ENCODE results near the gene TMEM151B.
A peak's percentile ranks its signal among the peaks of the same experiment; 100 is the strongest.

TMEM151B gene

GRCh38 chr6:44232676-44233566, 37.3 kb upstream of the TMEM151B start:
- DNase-seq (ENCODE audit: low read depth in 2 of 3, low spot score in 2 of 3), result no peak

GRCh38 chr6:44233567-44234100, 36.6 kb upstream of the TMEM151B start:
- no peak for DNase-seq (ENCODE audit: low read depth in 2 of 3, low spot score in 2 of 3)

GRCh38 chr6:44234101-44235025, 35.9 kb upstream of the TMEM151B start:
- DNase-seq (ENCODE audit: low read depth in 2 of 3, low spot score in 2 of 3), result no peak

GRCh38 chr6:44235269-44235668, 35.0 kb upstream of the TMEM151B start:
- no peak for DNase-seq (ENCODE audit: low read depth in 2 of 3, low spot score in 2 of 3)

- no peak for DNase-seq (ENCODE audit: low read depth in 2 of 3, low spot score in 2 of 3)
These were observed 34.2 kb upstream of the TMEM151B start for GRCh38 chr6:44235891-44236516.

- no peak for DNase-seq (ENCODE audit: low read depth in 2 of 3, low spot score in 2 of 3)
These were observed 33.0 kb upstream of the TMEM151B start for GRCh38 chr6:44237021-44237812.

- peak in 2 of 3 experiments; percentile 73 to 87 for DNase-seq (ENCODE audit: low read depth in 2 of 3, low spot score in 2 of 3)
These were observed 32.3 kb upstream of the TMEM151B start for GRCh38 chr6:44237813-44238433.

GRCh38 chr6:44238687-44239350, 31.4 kb upstream of the TMEM151B start:
- DNase-seq (ENCODE audit: low read depth in 2 of 3, low spot score in 2 of 3), result no peak

- DNase-seq (ENCODE audit: low read depth in 2 of 3, low spot score in 2 of 3), result no peak
These were observed 26.9 kb upstream of the TMEM151B start for GRCh38 chr6:44243345-44243744.

- DNase-seq (ENCODE audit: low read depth in 2 of 3, low spot score in 2 of 3), result no peak
These were observed 24.8 kb upstream of the TMEM151B start for GRCh38 chr6:44245391-44245911.

- DNase-seq (ENCODE audit: low read depth in 2 of 3, low spot score in 2 of 3), result peak; percentile 75 to 82 (median 79)
These were observed 24.2 kb upstream of the TMEM151B start for GRCh38 chr6:44245912-44246662.

GRCh38 chr6:44246663-44247337, 23.4 kb upstream of the TMEM151B start, which contains the start of gene HSP90AB1:
TSS of gene HSP90AB1 (plus strand) at chr6:44247101. CDS start at chr6:44248630, 1,529 bp downstream.
- DNase-seq (ENCODE audit: low read depth in 2 of 3, low spot score in 2 of 3), result peak; percentile 90 to 92 (median 90)

GRCh38 chr6:44247338-44248302, 22.6 kb upstream of the TMEM151B start:
- DNase-seq (ENCODE audit: low read depth in 2 of 3, low spot score in 2 of 3), result peak; percentile 75 to 78 (median 78)

GRCh38 chr6:44248579-44248978, 21.7 kb upstream of the TMEM151B start:
- DNase-seq (ENCODE audit: low read depth in 2 of 3, low spot score in 2 of 3), result no peak

- no peak for DNase-seq (ENCODE audit: low read depth in 2 of 3, low spot score in 2 of 3)
These were observed 21.0 kb upstream of the TMEM151B start for GRCh38 chr6:44249082-44249748.

Measured in activated CD8-positive, alpha-beta memory T cell treated with anti-CD3 and anti-CD28 coated beads for 48 hours (primary cell).